ENCODE measurements around the gene LRRC28.

The LRRC28 gene

DNA sequence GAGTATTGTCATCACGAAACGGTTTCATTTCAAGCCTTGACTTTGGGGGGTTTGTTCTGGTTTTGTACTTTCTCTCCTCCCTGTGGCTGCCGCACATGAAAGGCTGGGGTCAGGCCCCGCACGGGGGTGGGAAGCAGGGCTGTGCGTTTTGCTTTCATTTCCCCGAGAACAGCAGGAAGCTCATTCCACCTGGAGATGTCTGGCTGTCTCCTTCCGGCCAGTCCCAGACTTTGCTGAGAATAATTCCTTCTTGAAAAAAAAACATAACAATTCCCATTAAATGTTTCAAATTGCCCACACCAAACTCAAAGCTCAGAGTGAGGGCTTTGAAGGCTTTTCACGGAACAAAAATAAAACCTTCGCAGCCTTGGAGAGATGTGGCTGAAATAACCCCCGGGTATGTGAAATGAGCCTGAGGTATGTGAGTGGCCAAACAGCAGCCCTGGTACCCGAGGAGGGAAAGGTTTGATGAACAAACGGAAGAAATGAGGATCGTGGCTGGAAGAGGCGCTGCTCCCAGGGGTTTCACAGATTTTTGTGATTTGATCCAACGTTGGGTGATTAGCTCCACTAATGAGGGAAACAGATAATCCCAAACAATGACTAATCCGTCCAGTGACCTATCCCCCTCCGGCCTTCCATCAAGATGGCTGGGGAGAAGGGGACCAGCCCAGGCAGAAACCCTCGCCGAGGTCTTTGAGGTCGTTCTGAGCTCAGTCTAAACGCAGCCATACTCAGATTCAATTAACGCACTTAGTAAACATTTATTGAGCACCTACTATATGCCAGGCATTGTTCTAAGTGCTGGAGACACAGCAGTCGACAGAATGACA, 187.6 kb downstream of the LRRC28 start:
- no peak for FAIRE-seq

DNA sequence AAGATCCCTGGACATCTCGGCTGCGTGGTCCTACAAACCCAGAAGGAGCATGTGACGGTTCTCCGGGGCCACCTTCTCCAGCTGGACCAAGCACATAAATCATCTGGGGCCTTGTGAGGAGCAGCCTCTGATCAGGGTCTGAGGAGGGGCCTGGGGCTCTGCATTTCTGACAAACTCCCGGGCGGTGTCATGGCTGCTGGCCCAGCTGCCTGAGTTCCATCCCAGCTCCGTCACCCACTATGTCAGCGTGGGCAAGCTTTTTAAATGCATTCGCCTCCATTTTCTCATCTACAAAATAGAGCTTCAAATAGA, 188.2 kb downstream of the LRRC28 start:
- no peak for FAIRE-seq

DNA sequence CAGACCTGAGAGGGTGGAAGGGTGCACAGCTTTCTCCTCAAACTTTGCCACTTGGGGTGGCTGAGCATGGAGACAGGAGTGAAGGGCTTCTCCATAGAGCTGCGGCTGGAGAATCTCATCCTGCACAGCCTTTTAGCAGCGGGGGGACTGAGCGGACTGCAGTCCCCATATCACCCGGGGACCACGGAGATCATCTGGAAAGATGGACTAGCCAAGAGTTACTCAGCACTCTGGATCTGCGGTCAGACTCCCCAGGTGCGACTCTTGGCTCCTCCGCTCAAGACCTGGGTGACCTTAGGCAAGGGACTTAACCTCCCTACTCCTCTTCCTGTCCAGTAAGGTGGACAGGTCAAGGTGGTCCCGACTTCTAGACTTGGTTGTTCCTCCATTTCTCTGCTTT, 188.7 kb downstream of the LRRC28 start:
- no peak for FAIRE-seq
